ENCODE data around the gene ROR2. TPM values are rescaled to one million over a fixed set of nuclear protein-coding genes. Genes with fewer than 3 reads are reported as not detected.

Gene ROR2
- total and polyA plus RNA-seq, 2 donors = 4.5 to 7.1 TPM

DNA sequence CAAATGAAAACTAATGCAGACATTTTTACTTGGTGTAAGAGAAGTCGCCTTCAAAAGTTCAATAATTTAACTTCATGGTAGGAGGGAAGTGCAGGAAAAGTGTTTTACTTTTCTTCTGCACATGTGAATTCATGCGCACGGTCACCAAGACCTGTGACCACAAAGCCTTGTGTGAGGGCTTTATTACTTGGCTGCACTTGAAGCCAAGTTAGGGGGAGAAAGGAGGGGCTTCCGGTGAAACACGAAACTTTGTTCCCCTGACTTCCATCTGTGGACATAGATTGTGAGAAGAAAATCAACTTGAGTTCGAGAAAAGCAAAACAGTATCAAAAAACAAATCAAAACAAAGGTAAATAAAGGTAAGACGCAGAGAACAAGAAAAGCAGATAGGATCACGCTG is 239.9 kb downstream of the ROR2 start:
- 54% methylated on average over 8 of the region's 8 CpGs for WGBS
- no peak for DNase-seq (ENCODE audit: low read depth in 6 of 9, low spot score in 9 of 9)
- peaks cover 0 to 6% of the 10 kb centered on the region in 2 donors for H3K4me1 ChIP-seq (ENCODE audit: control insufficient read depth in 2 of 2, insufficient read depth in 2 of 2, low read length in 2 of 2)

GRCh38 chr9:91705386-91705785 is 244.6 kb downstream of the ROR2 start:
- H3K4me1 ChIP-seq (ENCODE audit: control insufficient read depth in 2 of 2, insufficient read depth in 2 of 2, low read length in 2 of 2) = no peaks in the 10 kb centered on the region
- no peaks in the 10 kb centered on the region for H3K27me3 ChIP-seq (ENCODE audit: control insufficient read depth in 2 of 2, insufficient read depth in 1 of 2, low read length in 1 of 2)
- no peaks in the 10 kb centered on the region for H3K36me3 ChIP-seq (ENCODE audit: control insufficient read depth in 2 of 2, insufficient read depth in 2 of 2, low read length in 1 of 2)
- H3K9me3 ChIP-seq (ENCODE audit: control insufficient read depth in 2 of 2, insufficient read depth in 1 of 2, low read length in 1 of 2) = peaks cover 3 to 15% of the 10 kb centered on the region in 2 donors
- H3K4me3 ChIP-seq (ENCODE audit: low read length in 2 of 2) = no peak overlapping the region
- no peak for DNase-seq (ENCODE audit: low read depth in 6 of 9, low spot score in 9 of 9)
- H3K27ac ChIP-seq (ENCODE audit: low read depth in 1 of 2, low read length in 1 of 2) = no peak overlapping the region
- 97% methylated on average over 1 of the region's 1 CpG for WGBS

More for the DNA sequence above, 239.9 kb downstream of the ROR2 start:
- Histone ChIP-seq H3K4me3 (ENCODE audit: low read length in 2 of 2) (no peak overlapping the region), H3K27ac (ENCODE audit: low read depth in 1 of 2, low read length in 1 of 2) (no peak overlapping the region), H3K27me3 (ENCODE audit: control insufficient read depth in 2 of 2, insufficient read depth in 1 of 2, low read length in 1 of 2) (peaks cover 0 to 3% of the 10 kb centered on the region in 2 donors), H3K9me3 (ENCODE audit: control insufficient read depth in 2 of 2, insufficient read depth in 1 of 2, low read length in 1 of 2) (peaks cover 3 to 11% of the 10 kb centered on the region in 2 donors), H3K36me3 (ENCODE audit: control insufficient read depth in 2 of 2, insufficient read depth in 2 of 2, low read length in 1 of 2) (no peaks in the 10 kb centered on the region)

DNA sequence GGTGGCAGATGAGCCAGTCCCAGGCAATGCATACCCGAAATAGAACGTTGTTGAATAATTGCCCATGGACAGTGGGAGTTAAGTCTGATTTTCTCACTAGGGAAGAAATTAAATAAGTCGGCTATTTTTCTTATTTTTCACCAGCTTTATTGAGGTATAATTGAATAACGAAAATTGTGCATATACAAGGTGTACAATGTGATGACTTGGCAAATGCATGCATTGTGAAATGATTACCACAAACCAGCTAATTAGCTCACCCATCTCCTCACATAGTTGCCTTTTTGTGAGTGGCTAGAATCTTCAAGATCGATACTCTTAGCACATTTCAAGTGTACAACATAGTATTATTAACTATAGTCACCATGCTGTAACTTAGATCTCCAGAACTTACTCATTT is 249.6 kb downstream of the ROR2 start:
- no peak for DNase-seq (ENCODE audit: low read depth in 6 of 9, low spot score in 9 of 9)
- Histone ChIP-seq H3K36me3 (ENCODE audit: control insufficient read depth in 2 of 2, insufficient read depth in 2 of 2, low read length in 1 of 2) (no peaks in the 10 kb centered on the region), H3K4me3 (ENCODE audit: low read length in 2 of 2) (no peak overlapping the region), H3K4me1 (ENCODE audit: control insufficient read depth in 2 of 2, insufficient read depth in 2 of 2, low read length in 2 of 2) (no peaks in the 10 kb centered on the region), H3K9me3 (ENCODE audit: control insufficient read depth in 2 of 2, insufficient read depth in 1 of 2, low read length in 1 of 2) (peaks cover 0 to 4% of the 10 kb centered on the region in 2 donors), H3K27ac (ENCODE audit: low read depth in 1 of 2, low read length in 1 of 2) (no peak overlapping the region), H3K27me3 (ENCODE audit: control insufficient read depth in 2 of 2, insufficient read depth in 1 of 2, low read length in 1 of 2) (no peaks in the 10 kb centered on the region)
- 97% methylated on average over 5 of the region's 5 CpGs for WGBS

DNA sequence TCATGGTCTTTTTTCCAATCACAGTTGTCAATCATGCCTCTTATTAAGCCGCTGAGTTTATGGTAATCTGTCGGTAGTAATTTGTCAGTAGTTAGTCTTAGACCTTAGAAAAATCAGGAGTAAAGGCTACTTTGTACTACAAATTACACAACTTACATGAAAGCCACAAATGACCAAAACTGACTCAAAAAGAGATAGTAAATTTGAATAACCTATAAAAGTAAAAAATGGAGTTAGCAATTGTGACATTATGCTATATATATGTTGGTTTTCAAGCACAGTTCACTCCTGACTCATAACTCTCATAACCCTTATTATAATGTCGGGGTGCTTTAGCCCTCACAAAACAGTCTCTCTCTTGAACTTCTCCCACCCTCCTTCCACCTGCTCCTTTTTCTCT is 251.8 kb downstream of the ROR2 start:
- no peaks in the 10 kb centered on the region for H3K9me3 ChIP-seq (ENCODE audit: control insufficient read depth in 2 of 2, insufficient read depth in 1 of 2, low read length in 1 of 2)
- H3K4me1 ChIP-seq (ENCODE audit: control insufficient read depth in 2 of 2, insufficient read depth in 2 of 2, low read length in 2 of 2) = no peaks in the 10 kb centered on the region
- H3K27me3 ChIP-seq (ENCODE audit: control insufficient read depth in 2 of 2, insufficient read depth in 1 of 2, low read length in 1 of 2) = no peaks in the 10 kb centered on the region
- no peak overlapping the region for H3K4me3 ChIP-seq (ENCODE audit: low read length in 2 of 2)
- no peaks in the 10 kb centered on the region for H3K36me3 ChIP-seq (ENCODE audit: control insufficient read depth in 2 of 2, insufficient read depth in 2 of 2, low read length in 1 of 2)
- H3K27ac ChIP-seq (ENCODE audit: low read depth in 1 of 2, low read length in 1 of 2) = no peak overlapping the region
- WGBS = 97% methylated on average over 3 of the region's 3 CpGs
- DNase-seq (ENCODE audit: low read depth in 6 of 9, low spot score in 9 of 9) = no peak

DNA sequence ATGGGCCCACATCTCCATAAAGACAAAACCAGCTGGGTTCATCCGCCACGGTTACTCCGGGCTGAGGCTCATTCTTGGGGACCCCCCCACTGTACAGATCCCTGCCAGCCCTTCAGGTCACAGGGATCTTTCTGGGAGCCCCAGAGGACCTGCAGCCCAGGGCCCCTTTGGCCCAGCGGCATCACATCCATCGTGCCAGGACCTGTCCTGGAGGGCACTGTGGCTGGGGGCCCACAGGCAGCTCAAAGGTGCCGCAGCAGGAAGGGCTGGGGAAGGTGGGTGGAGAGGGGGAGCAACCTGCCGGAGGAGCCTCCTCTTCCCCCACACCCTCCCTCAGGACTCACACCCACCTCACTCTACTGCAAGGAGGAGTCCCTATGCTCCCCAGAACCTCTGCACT is 252.8 kb downstream of the ROR2 start:
- no peak overlapping the region for H3K27ac ChIP-seq (ENCODE audit: low read depth in 1 of 2, low read length in 1 of 2)
- WGBS = 97% methylated on average over 7 of the region's 7 CpGs
- no peak for DNase-seq (ENCODE audit: low read depth in 6 of 9, low spot score in 9 of 9)

GRCh38 chr9:91694081-91694870 is 255.8 kb downstream of the ROR2 start:
- WGBS = 94% methylated on average over 6 of the region's 6 CpGs
- Histone ChIP-seq H3K36me3 (ENCODE audit: control insufficient read depth in 2 of 2, insufficient read depth in 2 of 2, low read length in 1 of 2) (no peaks in the 10 kb centered on the region), H3K27ac (ENCODE audit: low read depth in 1 of 2, low read length in 1 of 2) (no peak overlapping the region), H3K4me3 (ENCODE audit: low read length in 2 of 2) (no peak overlapping the region), H3K9me3 (ENCODE audit: control insufficient read depth in 2 of 2, insufficient read depth in 1 of 2, low read length in 1 of 2) (no peaks in the 10 kb centered on the region), H3K27me3 (ENCODE audit: control insufficient read depth in 2 of 2, insufficient read depth in 1 of 2, low read length in 1 of 2) (no peaks in the 10 kb centered on the region), H3K4me1 (ENCODE audit: control insufficient read depth in 2 of 2, insufficient read depth in 2 of 2, low read length in 2 of 2) (no peaks in the 10 kb centered on the region)
- DNase-seq (ENCODE audit: low read depth in 6 of 9, low spot score in 9 of 9) = no peak

More for the DNA sequence above, 252.8 kb downstream of the ROR2 start:
- H3K4me1 ChIP-seq (ENCODE audit: control insufficient read depth in 2 of 2, insufficient read depth in 2 of 2, low read length in 2 of 2) = no peaks in the 10 kb centered on the region
- no peaks in the 10 kb centered on the region for H3K9me3 ChIP-seq (ENCODE audit: control insufficient read depth in 2 of 2, insufficient read depth in 1 of 2, low read length in 1 of 2)
- no peak overlapping the region for H3K4me3 ChIP-seq (ENCODE audit: low read length in 2 of 2)
- no peaks in the 10 kb centered on the region for H3K36me3 ChIP-seq (ENCODE audit: control insufficient read depth in 2 of 2, insufficient read depth in 2 of 2, low read length in 1 of 2)
- H3K27me3 ChIP-seq (ENCODE audit: control insufficient read depth in 2 of 2, insufficient read depth in 1 of 2, low read length in 1 of 2) = no peaks in the 10 kb centered on the region

GRCh38 chr9:91693226-91693625 is 256.8 kb downstream of the ROR2 start:
- 94% methylated on average over 7 of the region's 7 CpGs for WGBS
- Histone ChIP-seq H3K36me3 (ENCODE audit: control insufficient read depth in 2 of 2, insufficient read depth in 2 of 2, low read length in 1 of 2) (no peaks in the 10 kb centered on the region), H3K9me3 (ENCODE audit: control insufficient read depth in 2 of 2, insufficient read depth in 1 of 2, low read length in 1 of 2) (no peaks in the 10 kb centered on the region), H3K27me3 (ENCODE audit: control insufficient read depth in 2 of 2, insufficient read depth in 1 of 2, low read length in 1 of 2) (no peaks in the 10 kb centered on the region), H3K4me3 (ENCODE audit: low read length in 2 of 2) (no peak overlapping the region), H3K4me1 (ENCODE audit: control insufficient read depth in 2 of 2, insufficient read depth in 2 of 2, low read length in 2 of 2) (no peaks in the 10 kb centered on the region), H3K27ac (ENCODE audit: low read depth in 1 of 2, low read length in 1 of 2) (no peak overlapping the region)
- no peak for DNase-seq (ENCODE audit: low read depth in 6 of 9, low spot score in 9 of 9)

DNA sequence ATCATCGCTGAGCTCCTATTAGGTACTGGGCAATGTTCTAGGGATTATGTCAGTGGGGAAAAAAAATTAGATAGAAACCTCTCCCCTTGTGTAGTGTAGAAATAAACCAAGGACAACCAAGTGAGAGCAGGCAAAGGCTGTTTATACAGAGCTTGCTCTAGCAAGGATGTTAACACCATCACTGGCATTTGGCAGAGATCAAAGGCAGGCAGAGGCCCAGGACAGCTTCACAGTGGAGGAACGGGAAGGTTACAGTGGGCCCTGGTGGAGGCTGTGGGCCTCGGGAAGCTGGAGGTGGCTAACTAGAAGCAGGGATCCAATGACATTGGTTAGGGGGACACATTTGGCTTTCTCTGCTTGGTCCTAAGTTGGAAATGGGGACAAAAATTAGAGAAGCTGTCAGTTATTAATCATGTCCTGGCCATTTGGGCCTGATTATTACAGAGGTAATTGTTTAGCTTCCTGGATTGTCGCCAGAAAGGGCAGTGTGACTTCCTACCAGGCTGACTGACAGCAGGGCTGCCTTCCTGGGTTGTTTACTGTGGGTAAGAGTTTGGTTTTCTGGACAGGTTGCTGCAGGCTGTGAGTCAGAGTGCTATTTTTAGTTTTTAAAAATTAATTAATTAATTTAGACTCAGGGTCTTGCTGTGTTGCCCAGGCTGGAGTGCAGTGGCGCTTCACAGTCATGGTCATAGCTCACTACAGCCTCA is 259.3 kb downstream of the ROR2 start:
- no peak for DNase-seq (ENCODE audit: low read depth in 6 of 9, low spot score in 9 of 9)
- Histone ChIP-seq H3K4me3 (ENCODE audit: low read length in 2 of 2) (no peak overlapping the region), H3K27ac (ENCODE audit: low read depth in 1 of 2, low read length in 1 of 2) (no peak overlapping the region), H3K36me3 (ENCODE audit: control insufficient read depth in 2 of 2, insufficient read depth in 2 of 2, low read length in 1 of 2) (no peaks in the 10 kb centered on the region), H3K4me1 (ENCODE audit: control insufficient read depth in 2 of 2, insufficient read depth in 2 of 2, low read length in 2 of 2) (no peaks in the 10 kb centered on the region), H3K9me3 (ENCODE audit: control insufficient read depth in 2 of 2, insufficient read depth in 1 of 2, low read length in 1 of 2) (no peaks in the 10 kb centered on the region), H3K27me3 (ENCODE audit: control insufficient read depth in 2 of 2, insufficient read depth in 1 of 2, low read length in 1 of 2) (no peaks in the 10 kb centered on the region)
- 80% methylated on average over 5 of the region's 5 CpGs for WGBS

- no peak overlapping the region for H3K27ac ChIP-seq (ENCODE audit: low read depth in 1 of 2, low read length in 1 of 2)
- no peaks in the 10 kb centered on the region for H3K9me3 ChIP-seq (ENCODE audit: control insufficient read depth in 2 of 2, insufficient read depth in 1 of 2, low read length in 1 of 2)
- H3K36me3 ChIP-seq (ENCODE audit: control insufficient read depth in 2 of 2, insufficient read depth in 2 of 2, low read length in 1 of 2) = no peaks in the 10 kb centered on the region
- H3K4me3 ChIP-seq (ENCODE audit: low read length in 2 of 2) = no peak overlapping the region
- no peak for DNase-seq (ENCODE audit: low read depth in 6 of 9, low spot score in 9 of 9)
- H3K4me1 ChIP-seq (ENCODE audit: control insufficient read depth in 2 of 2, insufficient read depth in 2 of 2, low read length in 2 of 2) = no peaks in the 10 kb centered on the region
- 96% methylated on average over 4 of the region's 4 CpGs for WGBS
- H3K27me3 ChIP-seq (ENCODE audit: control insufficient read depth in 2 of 2, insufficient read depth in 1 of 2, low read length in 1 of 2) = no peaks in the 10 kb centered on the region
Observed at GRCh38 chr9:91689006-91689405, 261.0 kb downstream of the ROR2 start.
